Lower leg skin (tissue), 3 donors: Measurements from ENCODE around the gene ZNF337.

Source experiments
- CTCF ChIP-seq, 3 donors: fragments of 450-650 bp; IDR thresholded peaks; one replicate each; pipeline ENCODE4 v1.5.1; 2016; ENCODE audit warnings: antibody characterized with exemption in 3 of 3, mild to moderate bottlenecking in 3 of 3, moderate library complexity in 2 of 3
- POLR2A ChIP-seq, 2 donors: fragments of 450-650 bp; IDR thresholded peaks; one replicate each; pipeline ENCODE4 v1.6.1; 2016 to 2017; ENCODE audit warnings: antibody characterized with exemption in 2 of 2, mild to moderate bottlenecking in 1 of 2, moderate library complexity in 1 of 2

GRCh38 chr20:25644814-25645213 is 51.8 kb downstream of the ZNF337 start:
- TF ChIP-seq CTCF (IDR thresholded peaks at IDR 0.05) = no peak
- TF ChIP-seq POLR2A (IDR thresholded peaks at IDR 0.05) = no peak
